ENCODE measurements around the gene INKA1.

INKA1 gene

DNA sequence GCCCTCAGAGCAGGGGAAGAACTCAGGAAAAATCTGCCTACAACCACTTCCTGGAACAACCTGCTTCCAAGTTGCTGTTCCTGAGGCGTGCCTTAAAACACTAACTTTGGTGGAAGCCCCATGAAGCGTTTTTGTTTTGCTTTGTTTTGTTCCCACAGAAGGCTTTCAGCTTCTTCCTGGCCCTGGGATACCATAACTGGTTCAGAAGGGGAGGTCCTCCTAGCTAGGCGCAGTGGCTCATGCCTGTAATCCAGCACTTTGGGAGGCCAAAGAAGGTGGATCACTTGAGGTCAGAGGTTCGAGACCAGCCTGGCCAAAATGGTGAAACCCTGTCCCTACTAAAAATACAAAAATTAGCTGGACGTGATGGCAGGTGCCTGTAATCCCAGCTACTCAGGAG, 15.5 kb upstream of the INKA1 start:
- no peak overlapping the region for H3K27ac ChIP-seq (ENCODE audit: low read depth, low read length)
- peaks cover 11% of the 10 kb centered on the region for H3K36me3 ChIP-seq (ENCODE audit: control insufficient read depth, insufficient read depth, low read length)
- no peak overlapping the region for H3K9ac ChIP-seq (ENCODE audit: low read depth, low read length)
- H3K4me3 ChIP-seq (ENCODE audit: low read depth, low read length): no peak overlapping the region
- no peaks in the 10 kb centered on the region for H3K27me3 ChIP-seq (ENCODE audit: control insufficient read depth, insufficient read depth, low read length)
- H3K9me3 ChIP-seq (ENCODE audit: control insufficient read depth, insufficient read depth, low read length): no peaks in the 10 kb centered on the region
- H3K4me1 ChIP-seq (ENCODE audit: control insufficient read depth, insufficient read depth, low read length): peaks cover 3% of the 10 kb centered on the region; the same call in 1 of the 2 replicates

GRCh38 chr3:49788056-49788455, 15.0 kb upstream of the INKA1 start:
- peaks cover 11% of the 10 kb centered on the region for H3K36me3 ChIP-seq (ENCODE audit: control insufficient read depth, insufficient read depth, low read length)
- no peaks in the 10 kb centered on the region for H3K27me3 ChIP-seq (ENCODE audit: control insufficient read depth, insufficient read depth, low read length)
- peaks cover 3% of the 10 kb centered on the region; the same call in 1 of the 2 replicates for H3K4me1 ChIP-seq (ENCODE audit: control insufficient read depth, insufficient read depth, low read length)
- H3K4me3 ChIP-seq (ENCODE audit: low read depth, low read length): no peak overlapping the region
- no peaks in the 10 kb centered on the region for H3K9me3 ChIP-seq (ENCODE audit: control insufficient read depth, insufficient read depth, low read length)
- H3K9ac ChIP-seq (ENCODE audit: low read depth, low read length): no peak overlapping the region
- H3K27ac ChIP-seq (ENCODE audit: low read depth, low read length): no peak overlapping the region

GRCh38 chr3:49790626-49791411, 12.2 kb upstream of the INKA1 start:
- no peaks in the 10 kb centered on the region for H3K36me3 ChIP-seq (ENCODE audit: control insufficient read depth, insufficient read depth, low read length)
- H3K4me3 ChIP-seq (ENCODE audit: low read depth, low read length): no peak overlapping the region
- peaks cover 3% of the 10 kb centered on the region; the same call in 1 of the 2 replicates for H3K4me1 ChIP-seq (ENCODE audit: control insufficient read depth, insufficient read depth, low read length)
- no peak overlapping the region for H3K9ac ChIP-seq (ENCODE audit: low read depth, low read length)
- no peak overlapping the region for H3K27ac ChIP-seq (ENCODE audit: low read depth, low read length)
- H3K27me3 ChIP-seq (ENCODE audit: control insufficient read depth, insufficient read depth, low read length): no peaks in the 10 kb centered on the region
- H3K9me3 ChIP-seq (ENCODE audit: control insufficient read depth, insufficient read depth, low read length): no peaks in the 10 kb centered on the region

- Histone ChIP-seq H3K4me1 (ENCODE audit: control insufficient read depth, insufficient read depth, low read length) (peaks cover 3% of the 10 kb centered on the region; the same call in 1 of the 2 replicates), H3K9me3 (ENCODE audit: control insufficient read depth, insufficient read depth, low read length) (no peaks in the 10 kb centered on the region)
Measured at GRCh38 chr3:49791571-49791970, 11.5 kb upstream of the INKA1 start.

GRCh38 chr3:49792371-49793150, 10.5 kb upstream of the INKA1 start:
- H3K9ac ChIP-seq (ENCODE audit: low read depth, low read length): no peak overlapping the region
- no peaks in the 10 kb centered on the region for H3K36me3 ChIP-seq (ENCODE audit: control insufficient read depth, insufficient read depth, low read length)
- H3K4me3 ChIP-seq (ENCODE audit: low read depth, low read length): no peak overlapping the region
- H3K9me3 ChIP-seq (ENCODE audit: control insufficient read depth, insufficient read depth, low read length): no peaks in the 10 kb centered on the region
- H3K4me1 ChIP-seq (ENCODE audit: control insufficient read depth, insufficient read depth, low read length): no peaks in the 10 kb centered on the region
- H3K27me3 ChIP-seq (ENCODE audit: control insufficient read depth, insufficient read depth, low read length): no peaks in the 10 kb centered on the region
- H3K27ac ChIP-seq (ENCODE audit: low read depth, low read length): no peak overlapping the region

More at GRCh38 chr3:49791571-49791970, 11.5 kb upstream of the INKA1 start:
- Histone ChIP-seq H3K27me3 (ENCODE audit: control insufficient read depth, insufficient read depth, low read length) (no peaks in the 10 kb centered on the region), H3K36me3 (ENCODE audit: control insufficient read depth, insufficient read depth, low read length) (no peaks in the 10 kb centered on the region), H3K9ac (ENCODE audit: low read depth, low read length) (no peak overlapping the region), H3K27ac (ENCODE audit: low read depth, low read length) (no peak overlapping the region), H3K4me3 (ENCODE audit: low read depth, low read length) (no peak overlapping the region)

DNA sequence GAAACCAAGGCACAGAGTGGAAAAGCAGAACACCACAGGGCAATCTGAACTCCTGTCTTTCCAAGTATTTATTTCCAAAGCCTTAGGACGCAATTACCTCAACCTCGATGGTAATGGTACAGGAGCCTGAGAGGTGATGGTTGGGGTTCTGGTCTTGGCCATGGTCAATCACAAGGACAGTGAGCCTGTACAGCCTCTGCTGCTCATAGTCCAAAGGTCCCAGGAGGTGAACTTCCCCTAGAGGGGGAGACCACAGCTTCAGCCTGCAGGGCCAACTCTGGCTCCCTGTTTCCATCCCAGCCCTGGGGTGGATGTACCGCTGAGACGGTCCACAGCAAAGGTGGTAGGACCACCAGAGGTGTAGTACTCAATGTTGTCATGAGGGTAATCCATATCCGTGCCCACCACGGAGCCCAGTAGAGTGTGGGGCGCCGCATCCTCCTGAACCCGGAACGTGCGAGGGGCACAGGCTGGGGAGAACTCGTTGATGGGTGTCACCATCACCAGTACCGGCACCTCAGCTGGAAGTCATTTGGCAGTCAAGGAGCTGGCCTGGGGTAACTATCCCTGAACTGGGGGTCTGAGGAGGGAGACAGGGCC, 9.5 kb upstream of the INKA1 start:
- H3K4me1 ChIP-seq (ENCODE audit: control insufficient read depth, insufficient read depth, low read length): no peaks in the 10 kb centered on the region
- H3K9me3 ChIP-seq (ENCODE audit: control insufficient read depth, insufficient read depth, low read length): no peaks in the 10 kb centered on the region
- H3K27ac ChIP-seq (ENCODE audit: low read depth, low read length): no peak overlapping the region
- no peaks in the 10 kb centered on the region for H3K27me3 ChIP-seq (ENCODE audit: control insufficient read depth, insufficient read depth, low read length)
- no peak overlapping the region for H3K4me3 ChIP-seq (ENCODE audit: low read depth, low read length)
- H3K9ac ChIP-seq (ENCODE audit: low read depth, low read length): no peak overlapping the region
- no peaks in the 10 kb centered on the region for H3K36me3 ChIP-seq (ENCODE audit: control insufficient read depth, insufficient read depth, low read length)

DNA sequence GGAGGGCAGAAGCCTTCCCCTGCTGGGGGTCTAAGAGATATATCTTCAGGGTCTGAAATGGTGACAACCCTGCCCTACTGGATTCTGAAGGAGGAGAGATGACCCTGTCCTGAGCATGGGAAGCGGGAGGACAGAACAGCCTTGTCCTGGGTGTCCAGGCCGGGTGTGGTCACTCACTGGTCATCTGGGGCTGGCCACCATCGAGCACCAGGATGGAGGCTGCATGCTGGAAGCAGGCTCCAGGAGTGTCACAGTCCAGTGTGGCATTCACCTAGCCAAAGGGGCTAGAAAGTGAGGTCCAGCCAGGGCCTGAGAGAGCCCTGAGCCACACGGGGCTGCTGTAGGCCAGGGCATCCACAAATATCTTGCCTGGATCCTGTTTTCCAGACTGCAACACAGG, 8.6 kb upstream of the INKA1 start:
- Histone ChIP-seq H3K4me3 (ENCODE audit: low read depth, low read length) (no peak overlapping the region), H3K27ac (ENCODE audit: low read depth, low read length) (no peak overlapping the region), H3K4me1 (ENCODE audit: control insufficient read depth, insufficient read depth, low read length) (no peaks in the 10 kb centered on the region), H3K27me3 (ENCODE audit: control insufficient read depth, insufficient read depth, low read length) (no peaks in the 10 kb centered on the region), H3K9ac (ENCODE audit: low read depth, low read length) (no peak overlapping the region), H3K9me3 (ENCODE audit: control insufficient read depth, insufficient read depth, low read length) (no peaks in the 10 kb centered on the region), H3K36me3 (ENCODE audit: control insufficient read depth, insufficient read depth, low read length) (no peaks in the 10 kb centered on the region)

DNA sequence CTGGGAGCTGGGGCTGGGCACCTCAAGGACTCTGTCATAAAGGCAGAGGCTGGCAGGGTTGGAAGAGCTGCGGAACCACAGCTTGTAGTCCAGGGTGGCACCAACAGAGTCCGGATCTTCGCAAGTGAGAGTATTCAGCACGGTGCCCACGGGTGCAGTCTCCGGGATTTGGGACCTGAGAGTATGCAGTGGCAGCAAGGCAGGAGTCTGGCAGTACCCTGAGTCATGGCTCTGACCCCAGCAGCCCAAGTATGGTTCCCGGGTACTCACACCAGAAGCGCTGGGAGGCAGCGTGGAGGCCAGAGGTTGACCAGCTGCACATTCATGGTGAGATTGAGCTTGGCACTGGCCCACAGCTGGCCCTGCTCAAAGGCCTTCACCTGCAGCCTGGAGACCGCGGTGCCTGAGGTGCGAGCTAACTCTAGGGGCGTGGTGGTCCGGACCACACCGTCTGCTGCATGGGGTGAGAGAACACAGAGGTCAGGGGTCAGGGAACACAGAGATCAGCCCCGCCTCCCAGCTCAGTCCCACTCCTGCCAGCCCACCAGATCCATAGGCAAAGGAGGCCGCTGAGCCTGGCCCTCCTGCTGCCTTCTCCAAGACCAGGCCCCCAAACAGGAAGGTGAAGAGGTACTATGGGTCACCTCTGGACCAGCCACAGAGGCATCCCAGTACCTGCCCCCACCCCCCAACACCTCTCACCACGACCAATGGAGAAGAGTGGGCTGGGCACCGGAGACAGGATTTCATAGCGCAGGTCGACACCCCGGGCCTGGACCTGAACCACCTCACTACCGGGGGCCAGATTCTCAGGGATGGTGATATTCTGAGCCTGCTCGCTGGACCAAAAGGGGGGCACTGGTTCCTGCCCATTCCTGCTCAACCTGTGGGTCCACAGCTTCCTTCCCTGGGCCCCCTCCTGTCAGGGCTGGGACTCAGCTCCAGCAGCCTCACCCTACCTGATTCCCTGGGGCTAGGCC, 7.8 kb upstream of the INKA1 start:
- no peaks in the 10 kb centered on the region for H3K4me1 ChIP-seq (ENCODE audit: control insufficient read depth, insufficient read depth, low read length)

GRCh38 chr3:49799105-49799504, 4.0 kb upstream of the INKA1 start:
- Histone ChIP-seq H3K27ac (ENCODE audit: low read depth, low read length) (no peak overlapping the region), H3K9ac (ENCODE audit: low read depth, low read length) (no peak overlapping the region), H3K4me1 (ENCODE audit: control insufficient read depth, insufficient read depth, low read length) (no peaks in the 10 kb centered on the region), H3K9me3 (ENCODE audit: control insufficient read depth, insufficient read depth, low read length) (no peaks in the 10 kb centered on the region), H3K4me3 (ENCODE audit: low read depth, low read length) (no peak overlapping the region), H3K27me3 (ENCODE audit: control insufficient read depth, insufficient read depth, low read length) (peaks cover 17% of the 10 kb centered on the region), H3K36me3 (ENCODE audit: control insufficient read depth, insufficient read depth, low read length) (no peaks in the 10 kb centered on the region)

More for the DNA sequence above, 7.8 kb upstream of the INKA1 start:
- Histone ChIP-seq H3K27ac (ENCODE audit: low read depth, low read length) (no peak overlapping the region), H3K4me3 (ENCODE audit: low read depth, low read length) (no peak overlapping the region), H3K36me3 (ENCODE audit: control insufficient read depth, insufficient read depth, low read length) (no peaks in the 10 kb centered on the region), H3K9me3 (ENCODE audit: control insufficient read depth, insufficient read depth, low read length) (no peaks in the 10 kb centered on the region), H3K9ac (ENCODE audit: low read depth, low read length) (no peak overlapping the region), H3K27me3 (ENCODE audit: control insufficient read depth, insufficient read depth, low read length) (no peaks in the 10 kb centered on the region)

GRCh38 chr3:49799761-49800160, 3.3 kb upstream of the INKA1 start, which contains the start of gene CDHR4:
Gene CDHR4 (minus strand): TSS chr3:49799873. CDS start chr3:49799812, 61 bp downstream.
- Histone ChIP-seq H3K36me3 (ENCODE audit: control insufficient read depth, insufficient read depth, low read length) (no peaks in the 10 kb centered on the region), H3K27ac (ENCODE audit: low read depth, low read length) (no peak within 1 kb of the TSS), H3K9me3 (ENCODE audit: control insufficient read depth, insufficient read depth, low read length) (no peaks in the 10 kb centered on the region), H3K4me1 (ENCODE audit: control insufficient read depth, insufficient read depth, low read length) (no peaks in the 10 kb centered on the region), H3K27me3 (ENCODE audit: control insufficient read depth, insufficient read depth, low read length) (peaks cover 24% of the 10 kb centered on the region), H3K9ac (ENCODE audit: low read depth, low read length) (no peak within 1 kb of the TSS), H3K4me3 (ENCODE audit: low read depth, low read length) (no peak within 1 kb of the TSS)
